GM21529 (cell line): ENCODE results near the gene GPC5.
"Not testable (repeated sequence)": the region's sequence is repeated elsewhere in the genome, so short reads cannot be mapped to it uniquely, and the experiment has no call there.

ENCODE experiments used
- ATAC-seq: cut with Tn5 transposase; IDR thresholded peaks from one replicate; pipeline ENCODE4 v1.9.1; 2021; ENCODE audit not compliant: unreplicated experiment

The GPC5 gene

DNA sequence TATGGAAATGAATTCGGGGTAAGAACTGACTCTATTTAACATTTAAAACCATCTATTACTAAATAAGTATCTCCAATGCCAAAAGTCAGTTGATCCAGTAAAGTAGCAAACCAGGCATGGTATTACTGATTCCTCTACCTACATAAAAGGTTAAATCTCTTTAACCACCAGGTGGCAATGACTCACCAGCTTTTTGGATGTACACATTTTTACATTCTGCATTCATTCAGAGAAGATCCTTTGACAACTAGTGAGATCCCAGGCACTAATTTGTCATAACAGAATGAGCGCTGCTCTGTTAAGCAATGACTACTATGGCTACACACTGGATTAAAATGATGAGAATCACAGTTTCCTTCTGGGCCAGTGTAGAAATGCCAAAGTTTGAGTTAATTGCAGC, 1498.4 kb downstream of the GPC5 start:
- ATAC-seq, result no peak

DNA sequence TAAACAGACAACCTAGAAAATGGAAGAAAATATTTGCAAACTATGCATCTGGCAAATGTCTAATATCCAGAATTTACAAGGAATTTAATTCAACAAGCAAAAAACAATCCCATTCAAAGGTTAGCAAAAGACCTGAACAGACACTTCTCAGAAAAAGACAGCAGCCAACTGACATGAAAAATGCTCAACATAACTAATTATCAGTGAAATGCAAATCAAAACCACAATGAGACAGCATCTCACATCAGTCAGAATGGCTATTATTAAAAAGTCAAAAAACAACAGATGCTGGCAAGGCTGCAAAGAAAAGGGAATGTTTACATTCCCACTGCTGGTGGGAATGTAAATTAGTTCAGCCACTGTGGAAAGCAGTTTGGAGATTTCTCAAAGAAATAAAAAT, 1500.5 kb downstream of the GPC5 start:
- ATAC-seq, result not testable (repeated sequence)

DNA sequence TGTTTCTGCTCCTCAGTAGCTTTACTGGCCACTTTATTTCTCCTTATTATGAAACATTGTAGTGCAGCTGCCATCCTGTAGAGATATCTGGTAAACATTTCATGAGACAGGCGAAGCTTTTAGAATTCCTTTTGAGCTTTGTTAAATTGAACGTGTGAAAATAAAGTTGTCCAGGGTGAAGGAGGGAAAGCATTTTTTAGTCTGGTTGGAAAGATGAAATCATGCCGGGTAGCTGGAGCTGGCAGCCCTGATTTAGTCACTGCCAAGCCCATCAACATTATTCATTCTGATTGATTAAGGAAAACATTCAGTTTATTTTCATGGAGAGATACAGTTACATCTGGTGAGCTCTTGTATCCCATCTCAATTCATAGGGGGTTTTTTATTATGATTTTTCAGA, 1502.0 kb downstream of the GPC5 start:
- ATAC-seq, result no peak

DNA sequence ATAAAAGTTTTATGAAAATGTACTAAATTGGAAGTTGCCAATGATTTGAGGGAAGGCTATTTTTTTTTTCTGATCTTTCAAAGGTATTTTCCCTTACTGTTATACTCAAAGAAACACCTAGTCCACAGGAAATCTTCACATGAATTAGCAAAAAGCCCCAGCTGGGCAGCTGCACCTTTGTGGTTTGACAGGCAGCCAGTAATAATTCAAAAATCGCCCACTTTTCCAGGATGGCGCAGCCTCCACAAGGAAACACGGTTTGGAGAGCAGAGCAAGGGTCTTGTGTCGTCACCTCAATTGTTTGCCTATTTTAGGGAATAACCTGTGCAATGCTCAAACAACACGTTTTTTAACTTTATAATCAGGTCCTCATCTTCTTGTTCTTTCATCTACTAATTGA, 1503.3 kb downstream of the GPC5 start:
- no peak for ATAC-seq

DNA sequence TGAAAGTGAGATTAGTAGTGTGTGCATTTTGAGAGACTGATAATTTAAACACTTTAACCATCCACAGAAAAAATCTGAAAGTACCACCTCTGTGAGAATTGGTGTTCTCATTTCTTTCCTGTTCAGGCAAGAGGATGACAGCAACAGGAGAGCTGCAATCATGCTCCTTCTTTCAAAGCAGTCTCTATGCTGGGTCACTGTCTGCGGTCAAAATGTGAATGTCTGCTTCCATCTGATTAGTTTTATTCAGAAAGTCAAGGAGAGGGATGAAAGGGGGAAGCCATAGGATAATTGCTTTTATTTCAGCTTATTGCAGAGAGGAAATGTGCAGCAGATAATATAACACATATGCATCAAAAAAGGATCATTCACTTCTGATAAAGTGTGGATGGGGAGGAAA, 1514.2 kb downstream of the GPC5 start:
- ATAC-seq, result no peak

DNA sequence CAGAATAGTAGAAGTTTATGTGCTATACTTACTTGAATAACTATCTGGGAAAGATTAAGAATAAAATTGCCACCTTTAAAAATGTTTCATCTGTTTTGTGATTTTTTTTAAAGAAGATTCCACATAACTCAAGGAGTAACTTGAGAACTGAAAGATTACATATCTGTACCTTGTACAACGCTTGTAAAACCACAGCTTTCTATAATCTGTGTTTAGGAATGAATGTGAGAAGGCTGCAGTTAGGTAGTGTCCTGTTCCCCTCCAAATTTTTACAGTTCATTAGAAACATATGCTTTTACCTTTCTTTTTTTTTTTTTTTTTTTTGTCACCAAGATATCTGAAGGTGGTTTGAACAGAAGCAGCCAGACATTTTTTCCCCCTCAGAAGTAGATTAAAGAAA, 1515.4 kb downstream of the GPC5 start:
- ATAC-seq, result no peak
